ENCODE results near the gene LETM1. TPM values are rescaled to one million over a fixed set of nuclear protein-coding genes. Genes with fewer than 3 reads are reported as not detected.

The LETM1 gene
- total and polyA plus RNA-seq, 2 of the 13 experiments (the other 11 are each of a cell fraction or from before 2014, with no cell fraction given), result 9.7 to 41.6 TPM

GRCh38 chr4:1777822-1778641, 77.9 kb downstream of the LETM1 start (continued):
- TF ChIP-seq GRHL1 (CRISPR knock-in tag; conservative IDR thresholded peaks at IDR 0.05), result no peak
- TF ChIP-seq ZNF646 (CRISPR knock-in tag; IDR thresholded peaks at IDR 0.05), result no peak
- no peak for TF ChIP-seq CHCHD3 (CRISPR knock-in tag; IDR thresholded peaks at IDR 0.05)
- TF ChIP-seq NR2F6 (IDR thresholded peaks at IDR 0.05), result no peak
- peak; percentile 63; the same call in 1 of the 2 replicates for TF ChIP-seq NR2F6 (CRISPR knock-in tag; IDR thresholded peaks at IDR 0.05)
- no peak for TF ChIP-seq POLR2A (IDR thresholded peaks at IDR 0.05; ENCODE audit: insufficient read depth in 1 of 2, low read depth in 2 of 2, low read length in 2 of 2)
- TF ChIP-seq GTF2F1 (IDR thresholded peaks at IDR 0.05; ENCODE audit: low read length), result no peak
- no peak for TF ChIP-seq ZFAT (CRISPR knock-in tag; conservative IDR thresholded peaks at IDR 0.05)
- peak; percentile 54; the same call in 1 of the 2 replicates for TF ChIP-seq ERF (CRISPR knock-in tag; IDR thresholded peaks at IDR 0.05)
- TF ChIP-seq ATF1 (CRISPR knock-in tag; IDR thresholded peaks at IDR 0.05), result no peak
- TF ChIP-seq RFX5 (IDR thresholded peaks at IDR 0.05; ENCODE audit: low read depth, low read length), result no peak
- no peak for TF ChIP-seq RBM39 (IDR thresholded peaks at IDR 0.05; ENCODE audit: low read depth, low read length, poor library complexity, severe bottlenecking)
- TF ChIP-seq GATA4 (IDR thresholded peaks at IDR 0.05; ENCODE audit: borderline replicate concordance, low read depth), result no peak
- TF ChIP-seq MIER2 (CRISPR knock-in tag; IDR thresholded peaks at IDR 0.05), result peak; percentile 27; the same call in 1 of the 2 replicates
- TF ChIP-seq FIP1L1 (IDR thresholded peaks at IDR 0.05; ENCODE audit: borderline replicate concordance, insufficient read depth, low read depth, low read length), result no peak
- TF ChIP-seq, protein P1, sequence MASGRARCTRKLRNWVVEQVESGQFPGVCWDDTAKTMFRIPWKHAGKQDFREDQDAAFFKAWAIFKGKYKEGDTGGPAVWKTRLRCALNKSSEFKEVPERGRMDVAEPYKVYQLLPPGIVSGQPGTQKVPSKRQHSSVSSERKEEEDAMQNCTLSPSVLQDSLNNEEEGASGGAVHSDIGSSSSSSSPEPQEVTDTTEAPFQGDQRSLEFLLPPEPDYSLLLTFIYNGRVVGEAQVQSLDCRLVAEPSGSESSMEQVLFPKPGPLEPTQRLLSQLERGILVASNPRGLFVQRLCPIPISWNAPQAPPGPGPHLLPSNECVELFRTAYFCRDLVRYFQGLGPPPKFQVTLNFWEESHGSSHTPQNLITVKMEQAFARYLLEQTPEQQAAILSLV (CRISPR knock-in tag; IDR thresholded peaks at IDR 0.05; ENCODE audit: borderline replicate concordance), result no peak
- TF ChIP-seq ZNF383 (CRISPR knock-in tag; IDR thresholded peaks at IDR 0.05; ENCODE audit: borderline replicate concordance), result no peak
- TF ChIP-seq ZNF230 (CRISPR knock-in tag; IDR thresholded peaks at IDR 0.05), result no peak
- TF ChIP-seq ZNF503 (CRISPR knock-in tag; IDR thresholded peaks at IDR 0.05), result 0 out of 2 replicates have a peak, but pooled peaks have one; percentile 52
